IMR-90 (cell line): ENCODE results near the gene PTPRN2. TPM values are rescaled to one million over a fixed set of nuclear protein-coding genes. Genes with fewer than 3 reads are reported as not detected.

ENCODE experiments used
- ATAC-seq: fragments of 200-7000 bp; cut with Tn5 transposase; 2 replicates; pipeline ENCODE4 v1.9.1; 2020; ENCODE audit warnings: low read depth, mild to moderate bottlenecking, moderate library complexity
- BruUV-seq: library from RNA; stranded (reverse); fragments of 400-500 nt; replicated peaks from 2 replicates; lab custom pipeline; 2021; lab: Mats Ljungman, UMichigan
- CTCF ChIA-PET: fragments of 300-600 bp; formaldehyde crosslinking; extraction: SDS; loops from one replicate; lab custom pipeline; 2021; ENCODE audit warnings: antibody characterized with exemption; lab: Yijun Ruan, JAX
- POLR2A ChIA-PET: fragments of 300-600 bp; sonication (Branson Sonifier 250); formaldehyde crosslinking; loops from one replicate; lab custom pipeline; 2022; ENCODE audit warnings: antibody characterized with exemption; ENCODE audit not compliant: unreplicated experiment; lab: Charles Lee
- DNase-seq: peaks from one replicate; pipeline ENCODE4 v3.0.0; 2013
- H2AFZ ChIP-seq: replicated peaks from 2 replicates; pipeline ENCODE3; 2013; ENCODE audit warnings: low read length, mild to moderate bottlenecking; ENCODE audit not compliant: poor library complexity
- H2AK5ac ChIP-seq: 2 replicates; pipeline ENCODE4 v1.6.1; 2013; ENCODE audit warnings: low read depth, low read length, inconsistent platforms
- H2AK9ac ChIP-seq: replicated peaks from 2 replicates; pipeline ENCODE3; 2013; ENCODE audit warnings: mild to moderate bottlenecking, low read depth, low read length, moderate library complexity; ENCODE audit not compliant: poor library complexity
- H2BK120ac ChIP-seq: 2 replicates; pipeline ENCODE4 v1.6.1; 2013; ENCODE audit warnings: low read depth, low read length, inconsistent platforms
- H2BK15ac ChIP-seq: 3 replicates; pipeline ENCODE4 v1.6.1; 2013; ENCODE audit warnings: low read depth, low read length, inconsistent platforms
- H2BK20ac ChIP-seq: 2 replicates; pipeline ENCODE4 v1.6.1; 2013; ENCODE audit warnings: low read depth, mild to moderate bottlenecking, inconsistent platforms, low read length, moderate library complexity
- H2BK5ac ChIP-seq: 2 replicates; pipeline ENCODE4 v1.6.1; 2013; ENCODE audit warnings: mild to moderate bottlenecking, low read depth, low read length, inconsistent platforms; ENCODE audit not compliant: poor library complexity, severe bottlenecking
- H3K14ac ChIP-seq: replicated peaks from 2 replicates; pipeline ENCODE4 v1.6.1; 2013; ENCODE audit warnings: low read depth, low read length, inconsistent platforms
- H3K18ac ChIP-seq: 2 replicates; pipeline ENCODE4 v1.6.1; 2013; ENCODE audit warnings: low read depth, low read length, control low read depth
- H3K23ac ChIP-seq: 2 replicates; pipeline ENCODE4 v1.6.1; 2013; ENCODE audit warnings: low read depth, low read length, inconsistent platforms
- H3K27ac ChIP-seq: 2 replicates; pipeline ENCODE4 v1.5.1; 2013; ENCODE audit warnings: mild to moderate bottlenecking, control low read depth, low read length; ENCODE audit not compliant: insufficient read depth
- H3K27me3 ChIP-seq: 2 replicates; pipeline ENCODE4 v1.6.1; 2013; ENCODE audit warnings: low read length; ENCODE audit not compliant: control insufficient read depth, insufficient read depth
- H3K36me3 ChIP-seq: 2 replicates; pipeline ENCODE4 v1.6.1; 2013; ENCODE audit warnings: low read length, mixed read lengths; ENCODE audit not compliant: control insufficient read depth, insufficient read depth
- H3K4ac ChIP-seq: 2 replicates; pipeline ENCODE4 v1.6.1; 2013; ENCODE audit warnings: low read depth, low read length, inconsistent platforms
- H3K4me1 ChIP-seq: 2 replicates; pipeline ENCODE4 v1.6.1; 2013; ENCODE audit warnings: low read length, mixed read lengths; ENCODE audit not compliant: control insufficient read depth, insufficient read depth
- H3K4me2 ChIP-seq: 2 replicates; pipeline ENCODE4 v1.6.1; 2013; ENCODE audit warnings: low read depth, mild to moderate bottlenecking, control low read depth, low read length, moderate library complexity
- H3K4me3 ChIP-seq: 2 replicates; pipeline ENCODE4 v1.5.1; 2013; ENCODE audit warnings: low read depth, mild to moderate bottlenecking, control low read depth, low read length, moderate library complexity; ENCODE audit not compliant: insufficient read depth
- H3K56ac ChIP-seq: 2 replicates; pipeline ENCODE4 v1.6.1; 2013; ENCODE audit warnings: low read length, inconsistent platforms; ENCODE audit not compliant: insufficient read depth; ENCODE audit errors: extremely low read depth
- H3K79me1 ChIP-seq, 2 experiments: 2 replicates each; pipeline ENCODE4 v1.6.1; 2013; ENCODE audit warnings: low read length in 2 of 2, inconsistent platforms in 1 of 2, low read depth in 1 of 2
- H3K9ac ChIP-seq: 2 replicates; pipeline ENCODE4 v1.6.1; 2013; ENCODE audit warnings: low read depth, low read length, control low read depth
- H3K9me1 ChIP-seq: 2 replicates; pipeline ENCODE4 v1.6.1; 2013; ENCODE audit warnings: low read length, inconsistent platforms; ENCODE audit not compliant: insufficient read depth
- H3K9me3 ChIP-seq: 2 replicates; pipeline ENCODE4 v1.6.1; 2013; ENCODE audit warnings: low read length; ENCODE audit not compliant: control insufficient read depth, insufficient read depth
- H4K20me1 ChIP-seq: 2 replicates; pipeline ENCODE4 v1.6.1; 2013; ENCODE audit warnings: low read length, inconsistent platforms; ENCODE audit not compliant: insufficient read depth
- H4K5ac ChIP-seq: 2 replicates; pipeline ENCODE4 v1.6.1; 2013; ENCODE audit warnings: mild to moderate bottlenecking, low read depth, low read length, control low read depth
- H4K8ac ChIP-seq, 2 experiments: 2 replicates each; pipeline ENCODE4 v1.6.1; 2013; ENCODE audit warnings: low read depth in 2 of 2, low read length in 2 of 2, control low read depth in 1 of 2, inconsistent platforms in 1 of 2
- H4K91ac ChIP-seq: 2 replicates; pipeline ENCODE4 v1.6.1; 2013; ENCODE audit warnings: low read depth, low read length, inconsistent platforms; ENCODE audit not compliant: insufficient read depth
- BHLHE40 ChIP-seq: fragments of 150-350 bp; IDR thresholded peaks from 2 replicates; pipeline ENCODE4 v1.6.1; 2016; ENCODE audit warnings: mild to moderate bottlenecking, low read depth, low read length
- CEBPB ChIP-seq: IDR thresholded peaks from 2 replicates; pipeline ENCODE4 v1.6.1; 2012; ENCODE audit warnings: low read depth, low read length, improper control_type of control experiment
- CHD1 ChIP-seq: IDR thresholded peaks from 2 replicates; pipeline ENCODE4 v1.6.1; 2012; ENCODE audit warnings: low read depth, low read length, improper control_type of control experiment
- FOS ChIP-seq: fragments of 150-350 bp; IDR thresholded peaks from 2 replicates; pipeline ENCODE4 v1.6.1; 2016; ENCODE audit warnings: low read depth, low read length
- MAFK ChIP-seq: IDR thresholded peaks from 2 replicates; pipeline ENCODE4 v1.6.1; 2012; ENCODE audit warnings: low read depth, low read length, improper control_type of control experiment
- MAZ ChIP-seq: IDR thresholded peaks from 2 replicates; pipeline ENCODE4 v1.6.1; 2012; ENCODE audit warnings: low read depth, mild to moderate bottlenecking, low read length, improper control_type of control experiment, moderate library complexity, borderline replicate concordance
- MXI1 ChIP-seq: IDR thresholded peaks from 2 replicates; pipeline ENCODE4 v1.6.1; 2012; ENCODE audit warnings: low read depth, mild to moderate bottlenecking, low read length, moderate library complexity, borderline replicate concordance
- NFE2L2 ChIP-seq: fragments of 150-350 bp; IDR thresholded peaks from 2 replicates; pipeline ENCODE4 v1.6.1; 2016; ENCODE audit warnings: low read depth, mild to moderate bottlenecking, low read length
- POLR2A ChIP-seq: IDR thresholded peaks from 2 replicates; pipeline ENCODE4 v1.6.1; 2012; ENCODE audit warnings: mild to moderate bottlenecking, low read depth, low read length
- RAD21 ChIP-seq: IDR thresholded peaks from 2 replicates; pipeline ENCODE4 v1.6.1; 2012; ENCODE audit warnings: low read length, improper control_type of control experiment
- RCOR1 ChIP-seq: IDR thresholded peaks from 2 replicates; pipeline ENCODE4 v1.6.1; 2012; ENCODE audit warnings: mild to moderate bottlenecking, low read length, improper control_type of control experiment; ENCODE audit not compliant: insufficient replicate concordance
- RFX5 ChIP-seq: IDR thresholded peaks from 2 replicates; pipeline ENCODE4 v1.8.0; 2012; ENCODE audit warnings: low read depth, mild to moderate bottlenecking, low read length, moderate library complexity
- SMC3 ChIP-seq: fragments of 150-350 bp; IDR thresholded peaks from 2 replicates; pipeline ENCODE4 v1.6.1; 2016; ENCODE audit warnings: low read depth, mild to moderate bottlenecking, antibody characterized with exemption, low read length, moderate library complexity
- WGBS, 2 experiments: methylation state at CpG; one replicate each; pipeline versions ENCODE4 v1.1.5 to v1.1.7; 2013; ENCODE audit warnings: missing lambda C conversion rate in 2 of 2; ENCODE audit not compliant: insufficient read length in 1 of 2; ENCODE audit errors: extremely low coverage in 2 of 2; 5-methylcytosine and 5-hydroxymethylcytosine counted together
- dilution Hi-C: fragments of 300-500 bp; cut with HindIII; formaldehyde crosslinking; loops from one replicate; pipeline ENCODE4 v1.14.3; 2018; ENCODE audit warnings: low sequenced_read_pairs; ENCODE audit not compliant: unreplicated experiment
- in situ Hi-C: fragments of 300-500 bp; cut with MboI; formaldehyde crosslinking; loops from 3 replicates; pipeline ENCODE4 v1.14.3; 2019; ENCODE audit warnings: low sequenced_read_pairs, inconsistent platforms, mixed read lengths
- intact Hi-C: fragments of 100-400 bp; cut with micrococcal nuclease; formaldehyde crosslinking; loops from 2 replicates; pipeline ENCODE4 v1.10.0; 2022
- polyA plus RNA-seq, 3 experiments: library from polyadenylated mRNA; depleted of rRNA; stranded (reverse); fragments of >200 nt; gene quantifications; 2 replicates each; pipeline ENCODE4 v1.2.3, GENCODE V29; 2012; ENCODE audit warnings: low replicate concordance in 1 of 3
- total RNA-seq: library from RNA; depleted of rRNA; stranded (reverse); fragments of >200 nt; gene quantifications from 2 replicates; pipeline ENCODE4 v1.2.3, GENCODE V29; 2012
- TF ChIP-seq, protein P1 (sequence below): conservative IDR thresholded peaks from 2 replicates; pipeline ENCODE4 v1.5.1; 2012; ENCODE audit warnings: mild to moderate bottlenecking, low read depth, low read length, improper control_type of control experiment
- TF ChIP-seq, protein P2 (sequence below): fragments of 150-350 bp; IDR thresholded peaks from 2 replicates; pipeline ENCODE4 v1.6.1; 2017; ENCODE audit warnings: mild to moderate bottlenecking, antibody characterized with exemption, low read length, low read depth
- TF ChIP-seq, protein P3 (sequence below): fragments of 150-350 bp; IDR thresholded peaks from 2 replicates; pipeline ENCODE4 v1.6.1; 2016; ENCODE audit warnings: low read depth, mild to moderate bottlenecking, low read length, moderate library complexity, borderline replicate concordance

Gene PTPRN2
- total and polyA plus RNA-seq, 2 of the 4 experiments (the other 2 are of a cell fraction), result 0.03 TPM; not detected in 1

DNA sequence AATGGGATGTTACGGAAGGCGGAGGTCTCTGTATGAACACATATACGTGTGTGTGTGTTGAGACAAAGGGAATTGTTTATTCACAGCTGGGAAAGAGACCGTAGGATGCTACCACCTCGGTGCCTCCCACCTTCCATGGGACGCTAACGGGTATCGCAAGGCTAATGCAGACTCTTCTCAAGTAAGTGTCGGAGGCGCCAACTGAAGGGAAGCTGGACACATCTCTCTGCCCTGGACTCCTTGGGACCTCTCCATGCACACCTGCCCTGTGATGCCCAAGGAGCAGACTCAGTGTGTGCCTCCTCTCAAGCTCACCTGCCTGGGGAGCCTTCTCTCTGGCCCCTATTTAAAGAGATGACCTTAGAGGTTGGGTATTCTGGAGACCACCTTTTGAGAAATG is 1020.0 kb downstream of the PTPRN2 start:
- CTCF ChIA-PET, result no interaction called here
- dilution Hi-C loops (no loop called here), intact Hi-C loops (no loop called here), in situ Hi-C loops (no loop called here)
- Histone ChIP-seq H3K9me3 (peaks cover 25% of the 10 kb centered on the region), H3K4me1 (no peaks in the 10 kb centered on the region), H2AK9ac (no peak overlapping the region), H3K56ac (no peak overlapping the region), H3K36me3 (no peaks in the 10 kb centered on the region), H3K23ac (no peak overlapping the region), H3K14ac (no peak overlapping the region), H3K79me1 (no peaks in the 10 kb centered on the region), H2AFZ (no peak overlapping the region), H4K91ac (no peak overlapping the region), H4K20me1 (no peaks in the 10 kb centered on the region), H3K18ac (no peak overlapping the region), H3K4me2 (no peak overlapping the region), H2BK20ac (no peak overlapping the region), H2BK15ac (no peak overlapping the region), H2AK5ac (no peak overlapping the region), H4K8ac (no peak overlapping the region), H3K27ac (no peak overlapping the region), H4K5ac (no peak overlapping the region), H3K27me3 (no peaks in the 10 kb centered on the region), H3K9me1 (no peaks in the 10 kb centered on the region), H3K4ac (no peak overlapping the region), H2BK5ac (no peak overlapping the region), H2BK120ac (no peak overlapping the region), H3K4me3 (no peak overlapping the region), H3K9ac (no peak overlapping the region)
- POLR2A ChIA-PET, result no interaction called here
- DNase-seq (no peak), ATAC-seq (no peak)
- no peak for TF ChIP-seq SMC3
- TF ChIP-seq NFE2L2, result no peak
- TF ChIP-seq MAFK, result no peak
- no peak for TF ChIP-seq POLR2A
- TF ChIP-seq CEBPB, result no peak
- no peak for TF ChIP-seq CHD1
- TF ChIP-seq MAZ, result no peak
- no peak for TF ChIP-seq RCOR1
- no peak for TF ChIP-seq BHLHE40
- TF ChIP-seq FOS, result no peak
- no peak for TF ChIP-seq MXI1
- TF ChIP-seq, protein P1, sequence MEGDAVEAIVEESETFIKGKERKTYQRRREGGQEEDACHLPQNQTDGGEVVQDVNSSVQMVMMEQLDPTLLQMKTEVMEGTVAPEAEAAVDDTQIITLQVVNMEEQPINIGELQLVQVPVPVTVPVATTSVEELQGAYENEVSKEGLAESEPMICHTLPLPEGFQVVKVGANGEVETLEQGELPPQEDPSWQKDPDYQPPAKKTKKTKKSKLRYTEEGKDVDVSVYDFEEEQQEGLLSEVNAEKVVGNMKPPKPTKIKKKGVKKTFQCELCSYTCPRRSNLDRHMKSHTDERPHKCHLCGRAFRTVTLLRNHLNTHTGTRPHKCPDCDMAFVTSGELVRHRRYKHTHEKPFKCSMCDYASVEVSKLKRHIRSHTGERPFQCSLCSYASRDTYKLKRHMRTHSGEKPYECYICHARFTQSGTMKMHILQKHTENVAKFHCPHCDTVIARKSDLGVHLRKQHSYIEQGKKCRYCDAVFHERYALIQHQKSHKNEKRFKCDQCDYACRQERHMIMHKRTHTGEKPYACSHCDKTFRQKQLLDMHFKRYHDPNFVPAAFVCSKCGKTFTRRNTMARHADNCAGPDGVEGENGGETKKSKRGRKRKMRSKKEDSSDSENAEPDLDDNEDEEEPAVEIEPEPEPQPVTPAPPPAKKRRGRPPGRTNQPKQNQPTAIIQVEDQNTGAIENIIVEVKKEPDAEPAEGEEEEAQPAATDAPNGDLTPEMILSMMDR, result no peak
- no peak for TF ChIP-seq RFX5
- TF ChIP-seq RAD21, result no peak
- TF ChIP-seq, protein P2, sequence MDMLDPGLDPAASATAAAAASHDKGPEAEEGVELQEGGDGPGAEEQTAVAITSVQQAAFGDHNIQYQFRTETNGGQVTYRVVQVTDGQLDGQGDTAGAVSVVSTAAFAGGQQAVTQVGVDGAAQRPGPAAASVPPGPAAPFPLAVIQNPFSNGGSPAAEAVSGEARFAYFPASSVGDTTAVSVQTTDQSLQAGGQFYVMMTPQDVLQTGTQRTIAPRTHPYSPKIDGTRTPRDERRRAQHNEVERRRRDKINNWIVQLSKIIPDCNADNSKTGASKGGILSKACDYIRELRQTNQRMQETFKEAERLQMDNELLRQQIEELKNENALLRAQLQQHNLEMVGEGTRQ, result no peak
- TF ChIP-seq, protein P3, sequence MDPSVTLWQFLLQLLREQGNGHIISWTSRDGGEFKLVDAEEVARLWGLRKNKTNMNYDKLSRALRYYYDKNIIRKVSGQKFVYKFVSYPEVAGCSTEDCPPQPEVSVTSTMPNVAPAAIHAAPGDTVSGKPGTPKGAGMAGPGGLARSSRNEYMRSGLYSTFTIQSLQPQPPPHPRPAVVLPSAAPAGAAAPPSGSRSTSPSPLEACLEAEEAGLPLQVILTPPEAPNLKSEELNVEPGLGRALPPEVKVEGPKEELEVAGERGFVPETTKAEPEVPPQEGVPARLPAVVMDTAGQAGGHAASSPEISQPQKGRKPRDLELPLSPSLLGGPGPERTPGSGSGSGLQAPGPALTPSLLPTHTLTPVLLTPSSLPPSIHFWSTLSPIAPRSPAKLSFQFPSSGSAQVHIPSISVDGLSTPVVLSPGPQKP, result no peak
- BruUV-seq, result no TSS peak
- WGBS, 2 experiments, result 81% methylated on average over 7 of the region's 10 CpGs; no CpG with 5 or more reads in 1 of the 2 experiments
